DND-41 (cell line): Measurements from ENCODE around the gene SLC38A11.

ENCODE experiments used
- EZH2 ChIP-seq: IDR thresholded peaks from 3 replicates; pipeline ENCODE4 v1.6.1; 2012; ENCODE audit warnings: borderline replicate concordance, low read depth, mild to moderate bottlenecking, moderate library complexity, low read length, inconsistent platforms; ENCODE audit not compliant: severe bottlenecking
- TF ChIP-seq, protein P1 (sequence below): IDR thresholded peaks from 2 replicates; pipeline ENCODE4 v1.5.1; 2012; ENCODE audit warnings: borderline replicate concordance, low read length, moderate library complexity, mild to moderate bottlenecking; ENCODE audit not compliant: poor library complexity, severe bottlenecking; ENCODE audit errors: extremely low read depth

DNA sequence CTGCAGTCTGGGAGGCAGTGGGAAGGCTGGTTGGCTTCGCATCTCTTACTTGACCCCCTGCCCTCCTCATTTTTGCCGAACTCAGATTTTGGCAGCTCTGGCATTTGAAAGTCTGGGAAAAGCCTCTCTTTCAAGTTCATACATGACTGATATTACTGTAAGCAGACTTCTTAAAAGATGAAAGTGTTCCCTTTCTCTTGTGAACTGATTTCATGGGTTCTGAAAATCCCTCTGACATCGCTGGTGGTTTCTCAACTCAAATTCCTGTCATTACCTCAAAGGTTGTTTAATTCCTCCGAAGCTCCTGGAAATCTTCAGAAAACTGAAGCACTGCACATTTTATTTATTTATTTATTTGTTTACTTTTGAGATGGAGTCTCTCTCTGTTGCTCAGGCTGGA lies 16.9 kb upstream of the SLC38A11 start:
- TF ChIP-seq, protein P1, sequence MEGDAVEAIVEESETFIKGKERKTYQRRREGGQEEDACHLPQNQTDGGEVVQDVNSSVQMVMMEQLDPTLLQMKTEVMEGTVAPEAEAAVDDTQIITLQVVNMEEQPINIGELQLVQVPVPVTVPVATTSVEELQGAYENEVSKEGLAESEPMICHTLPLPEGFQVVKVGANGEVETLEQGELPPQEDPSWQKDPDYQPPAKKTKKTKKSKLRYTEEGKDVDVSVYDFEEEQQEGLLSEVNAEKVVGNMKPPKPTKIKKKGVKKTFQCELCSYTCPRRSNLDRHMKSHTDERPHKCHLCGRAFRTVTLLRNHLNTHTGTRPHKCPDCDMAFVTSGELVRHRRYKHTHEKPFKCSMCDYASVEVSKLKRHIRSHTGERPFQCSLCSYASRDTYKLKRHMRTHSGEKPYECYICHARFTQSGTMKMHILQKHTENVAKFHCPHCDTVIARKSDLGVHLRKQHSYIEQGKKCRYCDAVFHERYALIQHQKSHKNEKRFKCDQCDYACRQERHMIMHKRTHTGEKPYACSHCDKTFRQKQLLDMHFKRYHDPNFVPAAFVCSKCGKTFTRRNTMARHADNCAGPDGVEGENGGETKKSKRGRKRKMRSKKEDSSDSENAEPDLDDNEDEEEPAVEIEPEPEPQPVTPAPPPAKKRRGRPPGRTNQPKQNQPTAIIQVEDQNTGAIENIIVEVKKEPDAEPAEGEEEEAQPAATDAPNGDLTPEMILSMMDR = no peak
- no peak for TF ChIP-seq EZH2
